SK-N-DZ (cell line): ENCODE measurements around the gene AMBRA1.
"Not testable (repeated sequence)": the region's sequence is repeated elsewhere in the genome, so short reads cannot be mapped to it uniquely, and the experiment has no call there.

Experiments
- DNase-seq: peaks from one replicate; pipeline ENCODE4 v3.0.0-alpha.2; 2015; ENCODE audit warnings: low spot score

Gene AMBRA1

GRCh38 chr11:46383974-46384701, 209.7 kb downstream of the AMBRA1 start:
- DNase-seq = no peak

GRCh38 chr11:46383404-46383758, 210.4 kb downstream of the AMBRA1 start:
- no peak for DNase-seq

DNA sequence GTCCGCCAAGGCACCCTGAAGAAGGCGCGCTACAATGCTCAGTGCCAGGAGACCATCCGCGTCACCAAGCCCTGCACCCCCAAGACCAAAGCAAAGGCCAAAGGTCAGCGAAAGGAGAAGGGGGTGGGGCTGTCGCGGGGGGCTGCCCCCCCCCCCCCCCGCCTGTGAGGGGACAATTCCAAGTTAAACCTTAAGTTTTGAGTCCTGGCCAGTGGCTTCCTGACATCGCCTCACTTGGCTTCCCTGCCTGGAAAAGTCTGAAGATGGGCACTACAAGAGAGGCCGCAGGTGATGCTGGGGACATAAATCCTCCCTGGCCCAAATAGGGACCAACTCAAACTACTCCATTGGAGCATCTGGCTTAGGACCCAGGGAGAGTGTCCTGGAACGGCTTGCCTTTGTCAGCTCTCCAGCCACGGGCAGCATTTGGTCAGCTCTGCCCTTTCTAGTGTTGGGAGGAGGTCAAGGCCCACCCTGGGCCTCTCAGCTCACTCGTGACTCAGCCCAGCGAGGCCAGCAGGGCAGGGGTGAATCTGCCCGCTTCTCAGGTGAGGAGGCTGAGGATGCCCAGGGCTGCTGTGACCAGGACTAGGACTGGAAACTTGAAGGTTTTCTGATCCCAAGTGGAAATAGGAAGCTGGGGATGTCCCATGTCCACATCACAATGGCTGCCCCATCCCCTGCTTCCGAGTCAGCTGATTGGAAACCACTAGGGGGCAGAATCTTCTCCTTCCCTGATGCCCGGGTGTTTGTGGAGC, 211.0 kb downstream of the AMBRA1 start:
- peak; percentile 72 for DNase-seq

- DNase-seq = peak; percentile 61
These were observed 211.8 kb downstream of the AMBRA1 start for GRCh38 chr11:46381819-46382645.

DNA sequence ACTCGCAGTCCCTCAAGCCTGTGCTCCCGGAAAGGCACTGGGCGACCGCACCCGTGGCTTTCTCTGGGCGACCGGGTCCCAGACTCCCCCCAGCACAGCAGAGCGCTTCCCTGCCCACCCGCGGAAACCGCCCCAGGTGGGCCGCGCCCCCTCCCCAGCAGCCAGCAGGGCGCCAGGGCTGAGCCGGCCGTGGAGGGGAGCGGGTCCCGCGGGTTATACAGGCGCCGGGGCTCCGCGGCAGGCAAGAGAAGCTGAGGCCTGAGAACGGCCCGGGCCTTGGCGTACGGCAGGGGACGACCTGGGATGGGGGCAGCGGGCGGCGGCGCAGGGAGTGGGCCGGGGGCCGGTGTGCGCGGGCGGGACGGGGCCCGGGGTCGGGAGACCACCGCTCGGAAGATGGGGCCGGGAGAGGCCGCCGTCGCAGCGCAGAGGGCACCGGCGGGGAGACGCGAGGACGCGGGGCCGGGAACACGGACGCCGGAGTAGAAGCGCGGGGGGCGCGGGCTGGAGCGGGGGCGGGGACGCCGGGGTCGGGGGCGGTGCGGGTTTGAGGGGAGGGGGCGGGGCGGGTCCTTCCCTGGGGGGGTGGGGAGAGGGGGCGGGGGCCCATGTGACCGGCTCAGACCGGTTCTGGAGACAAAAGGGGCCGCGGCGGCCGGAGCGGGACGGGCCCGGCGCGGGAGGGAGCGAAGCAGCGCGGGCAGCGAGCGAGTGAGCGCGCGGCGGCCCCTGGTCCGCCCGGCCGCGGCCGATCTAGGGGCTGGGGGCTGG, 212.6 kb downstream of the AMBRA1 start, which contains the start of gene MDK:
Gene MDK, plus strand, starts transcription at position 622 of the 771 bp plus-strand sequence. CDS start 389 bp downstream, outside the sequence.
- no peak for DNase-seq

GRCh38 chr11:46380340-46381047, 213.3 kb downstream of the AMBRA1 start:
- peak; percentile 97 for DNase-seq

DNA sequence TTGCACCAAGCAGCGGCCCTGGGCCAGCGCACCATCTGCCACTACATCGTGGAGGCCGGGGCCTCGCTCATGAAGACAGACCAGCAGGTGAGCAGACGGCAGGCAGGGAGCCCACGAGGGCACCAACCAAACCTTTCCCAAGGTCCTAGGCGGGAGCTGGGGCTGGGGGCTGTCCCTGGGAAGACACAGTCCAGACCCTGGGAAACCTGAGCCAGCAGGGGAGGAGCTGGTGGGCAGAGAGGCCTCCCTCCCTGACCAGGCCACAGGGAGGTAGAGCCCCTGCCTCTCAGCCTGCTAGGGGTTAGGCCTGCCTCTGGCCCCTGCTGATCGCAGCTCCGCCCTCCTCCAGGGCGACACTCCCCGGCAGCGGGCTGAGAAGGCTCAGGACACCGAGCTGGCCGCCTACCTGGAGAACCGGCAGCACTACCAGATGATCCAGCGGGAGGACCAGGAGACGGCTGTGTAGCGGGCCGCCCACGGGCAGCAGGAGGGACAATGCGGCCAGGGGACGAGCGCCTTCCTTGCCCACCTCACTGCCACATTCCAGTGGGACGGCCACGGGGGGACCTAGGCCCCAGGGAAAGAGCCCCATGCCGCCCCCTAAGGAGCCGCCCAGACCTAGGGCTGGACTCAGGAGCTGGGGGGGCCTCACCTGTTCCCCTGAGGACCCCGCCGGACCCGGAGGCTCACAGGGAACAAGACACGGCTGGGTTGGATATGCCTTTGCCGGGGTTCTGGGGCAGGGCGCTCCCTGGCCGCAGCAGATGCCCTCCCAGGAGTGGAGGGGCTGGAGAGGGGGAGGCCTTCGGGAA, 214.1 kb downstream of the AMBRA1 start:
- DNase-seq = peak; percentile 99

DNA sequence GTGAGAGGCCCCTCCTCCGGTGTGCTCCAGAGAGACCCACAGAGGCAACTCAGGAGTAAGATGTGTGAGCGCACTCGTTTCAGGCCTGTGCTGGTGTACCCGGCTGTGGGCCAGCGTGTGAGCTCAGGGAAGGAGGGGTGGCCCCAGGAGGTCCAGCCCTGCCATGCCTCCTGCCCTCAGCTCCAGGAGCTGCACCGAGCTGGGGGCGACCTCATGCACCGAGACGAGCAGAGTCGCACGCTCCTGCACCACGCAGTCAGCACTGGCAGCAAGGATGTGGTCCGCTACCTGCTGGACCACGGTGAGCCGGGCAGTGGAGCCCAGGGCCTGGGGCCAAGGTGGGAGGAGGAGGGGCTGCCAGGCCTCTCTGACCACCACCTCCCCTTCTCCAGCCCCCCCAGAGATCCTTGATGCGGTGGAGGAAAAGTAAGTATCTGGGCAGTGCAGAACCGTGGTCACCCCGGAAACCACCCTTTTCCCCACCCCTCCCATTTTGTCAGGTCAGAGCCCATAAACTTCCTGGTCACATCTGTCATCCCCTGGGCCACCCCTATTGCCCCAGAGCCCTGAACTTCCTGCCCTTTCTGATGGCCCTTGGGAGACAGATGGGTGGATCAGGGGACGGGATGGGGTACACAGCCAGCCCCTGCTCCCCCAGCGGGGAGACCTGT, 214.9 kb downstream of the AMBRA1 start:
- no peak for DNase-seq

DNA sequence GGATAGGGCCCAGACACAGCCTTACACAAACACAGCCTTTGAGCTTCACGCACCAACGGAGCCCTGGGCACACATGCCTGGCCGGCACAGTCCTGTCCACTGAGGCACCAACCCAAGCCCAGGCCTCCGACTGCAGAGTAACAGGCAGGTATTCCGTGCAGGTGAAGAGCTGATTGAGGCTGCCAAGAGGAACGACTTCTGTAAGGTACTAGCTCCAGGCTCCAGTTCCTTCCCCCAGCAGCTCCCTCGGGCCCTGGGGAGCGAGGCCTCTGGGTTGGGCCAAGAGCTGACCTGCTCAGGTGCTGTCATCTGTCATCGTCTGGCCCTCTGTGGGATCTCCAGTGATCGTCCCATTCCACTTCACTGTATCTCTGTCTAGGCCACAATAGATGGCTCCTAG, 215.5 kb downstream of the AMBRA1 start:
- no peak for DNase-seq

- DNase-seq = no peak
These were observed 216.0 kb downstream of the AMBRA1 start for GRCh38 chr11:46377831-46378230.

- DNase-seq = no peak
These were observed 216.5 kb downstream of the AMBRA1 start for GRCh38 chr11:46377290-46377689.

- no peak for DNase-seq
These were observed 217.4 kb downstream of the AMBRA1 start for GRCh38 chr11:46376258-46377050.

- no peak for DNase-seq
These were observed 218.3 kb downstream of the AMBRA1 start for GRCh38 chr11:46375392-46376101.

GRCh38 chr11:46374815-46375214, 219.0 kb downstream of the AMBRA1 start:
- no peak for DNase-seq

GRCh38 chr11:46373787-46374740, 219.8 kb downstream of the AMBRA1 start:
- DNase-seq = peak; percentile 63

GRCh38 chr11:46372501-46372900, 221.3 kb downstream of the AMBRA1 start:
- DNase-seq = not testable (repeated sequence)

DNA sequence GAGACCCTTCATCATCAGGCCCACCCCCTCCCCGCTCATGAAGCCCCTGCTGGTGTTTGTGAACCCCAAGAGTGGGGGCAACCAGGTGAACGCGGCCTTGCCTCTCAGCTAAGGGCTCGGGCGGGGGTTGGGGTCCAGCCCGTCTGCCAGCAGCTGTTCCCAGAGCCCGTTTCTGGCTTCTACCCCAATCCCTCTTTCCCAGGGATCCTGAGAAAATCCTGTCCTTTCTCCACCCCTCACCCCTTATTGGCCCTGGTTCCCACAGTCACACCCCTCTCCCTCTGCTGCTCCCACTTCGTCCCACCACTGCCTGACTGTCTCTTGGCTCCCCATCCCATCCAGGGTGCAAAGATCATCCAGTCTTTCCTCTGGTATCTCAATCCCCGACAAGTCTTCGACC, 221.7 kb downstream of the AMBRA1 start:
- DNase-seq = no peak
